ENCODE data around the gene NAALADL2. TPM values are rescaled to one million over a fixed set of nuclear protein-coding genes. Genes with fewer than 3 reads are reported as not detected.

Gene NAALADL2
- 10.6 and 12.8 TPM in 2 replicates for total RNA-seq (2021)
- percentile 54 among the genes with signal in this experiment for Bru-seq, nascent RNA
- percentile 57 among the genes with signal in this experiment for BruChase-seq, experiment 1, labeled RNA remaining after a 2-hour chase
- percentile 48 among the genes with signal in this experiment for BruChase-seq, experiment 2, labeled RNA remaining after a 6-hour chase
- long read RNA-seq, partial matches to known transcripts, result 3 of 7 reads
- long read RNA-seq, other reads (novel, unspliced or antisense), result 4 of 7 reads

DNA sequence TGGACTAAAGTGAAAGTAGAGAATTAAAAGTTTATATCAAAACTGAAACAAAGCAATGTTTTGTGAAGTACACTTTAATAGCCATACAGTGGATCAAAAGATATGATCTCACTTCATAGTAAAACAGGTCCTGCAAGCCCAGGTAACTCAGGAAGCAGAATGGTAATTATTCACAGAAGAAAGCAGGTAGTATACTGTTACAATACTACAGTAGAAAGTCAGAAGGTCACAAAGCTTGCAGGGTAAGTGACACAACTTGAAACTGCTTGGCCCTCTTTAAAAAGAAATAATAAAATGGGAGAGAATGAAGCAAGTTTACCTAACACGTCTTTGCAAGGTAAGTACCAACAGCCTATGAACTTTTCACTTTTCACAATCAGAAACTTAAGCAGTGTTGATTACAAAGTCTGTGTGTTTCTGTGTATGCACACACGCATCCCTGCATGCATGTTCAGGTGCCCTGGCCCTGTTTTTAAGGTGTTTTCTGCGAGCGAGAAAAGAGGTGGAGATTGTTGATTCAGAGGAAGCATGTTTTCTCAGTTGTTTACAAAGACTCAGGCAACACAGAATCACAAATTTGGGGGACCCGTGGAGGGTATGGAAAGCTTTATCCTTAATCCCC lies at the start of gene NAALADL2:
TSS of gene NAALADL2 (plus strand) at position 221 of the 622 bp plus-strand sequence.
- H3K4me2 ChIP-seq, result peak within 1 kb of the TSS; percentile 85
- peak within 1 kb of the TSS; percentile 84 for H3K27ac ChIP-seq
- H4K20me1 ChIP-seq (ENCODE audit: insufficient read depth), result no peaks in the 10 kb centered on the region
- peak within 1 kb of the TSS; percentile 24; the same call in 1 of the 2 replicates for H2AFZ ChIP-seq
- peak within 1 kb of the TSS; percentile 47; the same call in 1 of the 2 replicates for H3K4me3 ChIP-seq
- H3K79me2 ChIP-seq (ENCODE audit: low read depth), result no peaks in the 10 kb centered on the region
- H3K9me2 ChIP-seq (ENCODE audit: insufficient read depth), result no peaks in the 10 kb centered on the region
- peaks cover 26% of the 10 kb centered on the region for H3F3A ChIP-seq (ENCODE audit: insufficient read depth, low read depth)
- DNase-seq, result peak; percentile 27 to 94
- ChIA-PET POLR2A (ENCODE audit: unreplicated experiment) (no interaction called here), CTCF (interaction anchor here (0.6 kb wide), 1 partner anchor 1234 kb away, joined by 4 read pairs; no protein-coding TSS in a partner anchor)
- peaks cover 6% of the 10 kb centered on the region; the same call in 1 of the 2 replicates for H3K9me3 ChIP-seq (ENCODE audit: insufficient read depth, low read depth)
- H3K36me3 ChIP-seq (ENCODE audit: low read depth), result 0 out of 2 replicates have a peak, but pooled peaks cover 4% of the 10 kb centered on the region
- TF ChIP-seq EZH2 (IDR thresholded peaks at IDR 0.05; ENCODE audit: low read depth), result no peak
- TF ChIP-seq, protein P1, sequence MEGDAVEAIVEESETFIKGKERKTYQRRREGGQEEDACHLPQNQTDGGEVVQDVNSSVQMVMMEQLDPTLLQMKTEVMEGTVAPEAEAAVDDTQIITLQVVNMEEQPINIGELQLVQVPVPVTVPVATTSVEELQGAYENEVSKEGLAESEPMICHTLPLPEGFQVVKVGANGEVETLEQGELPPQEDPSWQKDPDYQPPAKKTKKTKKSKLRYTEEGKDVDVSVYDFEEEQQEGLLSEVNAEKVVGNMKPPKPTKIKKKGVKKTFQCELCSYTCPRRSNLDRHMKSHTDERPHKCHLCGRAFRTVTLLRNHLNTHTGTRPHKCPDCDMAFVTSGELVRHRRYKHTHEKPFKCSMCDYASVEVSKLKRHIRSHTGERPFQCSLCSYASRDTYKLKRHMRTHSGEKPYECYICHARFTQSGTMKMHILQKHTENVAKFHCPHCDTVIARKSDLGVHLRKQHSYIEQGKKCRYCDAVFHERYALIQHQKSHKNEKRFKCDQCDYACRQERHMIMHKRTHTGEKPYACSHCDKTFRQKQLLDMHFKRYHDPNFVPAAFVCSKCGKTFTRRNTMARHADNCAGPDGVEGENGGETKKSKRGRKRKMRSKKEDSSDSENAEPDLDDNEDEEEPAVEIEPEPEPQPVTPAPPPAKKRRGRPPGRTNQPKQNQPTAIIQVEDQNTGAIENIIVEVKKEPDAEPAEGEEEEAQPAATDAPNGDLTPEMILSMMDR (conservative IDR thresholded peaks at IDR 0.05), result no peak
- H3K4me1 ChIP-seq (replicated peaks; ENCODE audit: insufficient read depth), result peaks cover 58% of the 10 kb centered on the region
- intact Hi-C loops (cut with micrococcal nuclease; ENCODE audit: unreplicated experiment), result loop anchor here (1.0 to 10.0 kb wide), 7 partner anchors 96 to 1572 kb away; no protein-coding TSS in a partner anchor
- BruUV-seq (replicated peaks), result TSS peak; percentile 40
- no peaks in the 10 kb centered on the region for H3K27me3 ChIP-seq (ENCODE audit: insufficient read depth, low read depth)

DNA sequence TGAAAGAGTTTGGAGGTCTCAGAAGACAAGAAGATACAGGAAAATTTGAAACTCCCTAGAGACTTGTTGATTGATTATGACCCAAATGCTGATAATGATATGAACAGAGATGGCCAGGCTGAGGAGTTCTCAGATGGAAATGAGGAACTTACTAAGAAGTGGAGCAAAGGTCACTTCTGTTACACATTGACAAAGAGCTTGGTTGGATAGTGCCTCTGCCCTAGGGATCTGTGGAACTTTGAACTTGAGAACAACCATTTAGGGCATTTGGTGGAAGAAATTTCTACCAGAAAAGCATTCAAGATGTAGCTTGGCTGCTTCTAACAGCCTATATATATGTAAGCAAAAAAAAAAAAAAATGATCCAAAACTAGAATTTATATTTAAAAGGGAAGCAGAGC lies 48.9 kb upstream of the NAALADL2 start:
- H3K4me3 ChIP-seq, result no peak overlapping the region
- intact Hi-C loops (cut with micrococcal nuclease; ENCODE audit: unreplicated experiment), result no loop called here
- no peaks in the 10 kb centered on the region for H3K4me1 ChIP-seq (replicated peaks; ENCODE audit: insufficient read depth)
- no peaks in the 10 kb centered on the region for H3F3A ChIP-seq (ENCODE audit: insufficient read depth, low read depth)
- H3K9me2 ChIP-seq (ENCODE audit: insufficient read depth), result no peaks in the 10 kb centered on the region
- no peaks in the 10 kb centered on the region for H3K79me2 ChIP-seq (ENCODE audit: low read depth)
- H4K20me1 ChIP-seq (ENCODE audit: insufficient read depth), result no peaks in the 10 kb centered on the region
- H3K27ac ChIP-seq, result no peak overlapping the region
- no TSS peak for BruUV-seq (replicated peaks)
- H3K36me3 ChIP-seq (ENCODE audit: low read depth), result no peaks in the 10 kb centered on the region
- no peak overlapping the region for H3K4me2 ChIP-seq
- H2AFZ ChIP-seq, result no peak overlapping the region
- H3K27me3 ChIP-seq (ENCODE audit: insufficient read depth, low read depth), result no peaks in the 10 kb centered on the region
- no peak for TF ChIP-seq EZH2 (IDR thresholded peaks at IDR 0.05; ENCODE audit: low read depth)
- TF ChIP-seq, protein P1 (conservative IDR thresholded peaks at IDR 0.05), result no peak
- H3K9me3 ChIP-seq (ENCODE audit: insufficient read depth, low read depth), result no peaks in the 10 kb centered on the region
- DNase-seq, result no peak
- CTCF ChIA-PET, result no interaction called here
- POLR2A ChIA-PET (ENCODE audit: unreplicated experiment), result no interaction called here

DNA sequence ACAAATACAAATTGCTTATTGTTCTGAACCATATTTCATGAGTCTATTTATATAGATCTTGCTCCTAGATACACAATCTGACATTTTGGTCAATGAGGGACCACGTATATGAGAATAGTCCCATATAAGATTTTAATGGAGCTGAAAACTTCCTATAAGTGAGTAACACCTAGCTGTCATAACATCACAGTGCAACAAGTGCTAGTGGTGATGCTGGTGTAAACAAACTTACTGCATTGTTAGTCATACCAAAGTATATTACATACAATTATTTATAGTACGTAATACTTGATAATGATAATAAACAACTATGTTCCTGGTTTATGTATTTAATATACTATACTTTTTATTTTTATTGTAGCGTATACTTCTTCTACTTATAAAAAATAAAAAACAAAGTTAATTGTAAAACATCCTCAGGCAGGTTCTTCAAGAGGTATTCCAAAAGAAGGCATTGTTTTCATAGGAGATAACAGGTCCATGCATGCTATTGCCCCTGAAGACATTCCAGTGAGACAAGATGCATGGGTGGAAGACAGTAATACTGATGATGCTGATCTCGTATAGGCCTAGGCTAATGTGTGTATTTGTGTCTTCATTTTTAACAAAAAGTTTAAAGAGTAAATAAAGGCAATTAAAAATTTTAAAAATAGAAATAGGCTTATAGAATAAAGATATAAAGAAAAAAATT lies 46.8 kb upstream of the NAALADL2 start:
- DNase-seq, result no peak
- CTCF ChIA-PET, result no interaction called here
- no peaks in the 10 kb centered on the region for H3K27me3 ChIP-seq (ENCODE audit: insufficient read depth, low read depth)
- no peaks in the 10 kb centered on the region for H4K20me1 ChIP-seq (ENCODE audit: insufficient read depth)
- H2AFZ ChIP-seq, result peak overlapping the region; percentile 18; the same call in 1 of the 2 replicates
- no peaks in the 10 kb centered on the region for H3K4me1 ChIP-seq (replicated peaks; ENCODE audit: insufficient read depth)
- BruUV-seq (replicated peaks), result no TSS peak
- intact Hi-C loops (cut with micrococcal nuclease; ENCODE audit: unreplicated experiment), result no loop called here
- no peaks in the 10 kb centered on the region for H3K9me3 ChIP-seq (ENCODE audit: insufficient read depth, low read depth)
- H3F3A ChIP-seq (ENCODE audit: insufficient read depth, low read depth), result no peaks in the 10 kb centered on the region
- no peak overlapping the region for H3K4me2 ChIP-seq
- no peaks in the 10 kb centered on the region for H3K36me3 ChIP-seq (ENCODE audit: low read depth)
- H3K27ac ChIP-seq, result no peak overlapping the region
- no peaks in the 10 kb centered on the region for H3K9me2 ChIP-seq (ENCODE audit: insufficient read depth)
- TF ChIP-seq, protein P1 (conservative IDR thresholded peaks at IDR 0.05), result no peak
- TF ChIP-seq EZH2 (IDR thresholded peaks at IDR 0.05; ENCODE audit: low read depth), result no peak
- H3K4me3 ChIP-seq, result no peak overlapping the region
- POLR2A ChIA-PET (ENCODE audit: unreplicated experiment), result no interaction called here
- H3K79me2 ChIP-seq (ENCODE audit: low read depth), result no peaks in the 10 kb centered on the region
